Upper lobe of left lung (tissue), 6 donors: ENCODE data around the gene ZNF789. TPM values are rescaled to one million over a fixed set of nuclear protein-coding genes. Genes with fewer than 3 reads are reported as not detected.

ENCODE experiments used
- ATAC-seq, 2 donors: fragments of 200-7000 bp; cut with Tn5 transposase; one replicate each; pipeline ENCODE4 v1.9.1; 2022; ENCODE audit warnings: mild to moderate bottlenecking in 2 of 2, moderate library complexity in 2 of 2; ENCODE audit not compliant: low FRiP score in 2 of 2
- DNase-seq, 2 donors: peaks; one replicate each; pipeline ENCODE4 v3.0.0-alpha.2; 2019 to 2020
- H3K27ac ChIP-seq, 4 donors: fragments of 200-600 bp; sonication (generic); one replicate each; pipeline ENCODE4 v1.5.1; 2016 to 2019
- H3K27me3 ChIP-seq, 4 donors: fragments of 200-600 bp; sonication (generic); one replicate each; pipeline ENCODE4 v1.5.1; 2017 to 2019
- H3K36me3 ChIP-seq, 4 donors: fragments of 200-600 bp; sonication (generic); one replicate each; pipeline ENCODE4 v1.5.1; 2016 to 2019
- H3K4me1 ChIP-seq, 4 donors: fragments of 200-600 bp; sonication (generic); one replicate each; pipeline ENCODE4 v1.5.1; 2018 to 2019
- H3K4me3 ChIP-seq, 4 donors: fragments of 200-600 bp; sonication (generic); one replicate each; pipeline ENCODE4 v1.5.1; 2017 to 2019; ENCODE audit warnings: mild to moderate bottlenecking in 2 of 4, moderate library complexity in 1 of 4
- H3K9me3 ChIP-seq, 4 donors: fragments of 200-600 bp; sonication (generic); one replicate each; pipeline ENCODE4 v1.5.1; 2018 to 2019
- EP300 ChIP-seq, 4 donors: sonication (generic); formaldehyde crosslinking; IDR thresholded peaks; one replicate each; pipeline ENCODE4 v1.5.1; 2017; ENCODE audit warnings: antibody characterized with exemption in 4 of 4, control low read depth in 2 of 4
- POLR2A ChIP-seq, 4 donors: fragments of 450-650 bp; IDR thresholded peaks; one replicate each; pipeline ENCODE4 v1.5.1; 2016 to 2017; ENCODE audit warnings: antibody characterized with exemption in 4 of 4, mild to moderate bottlenecking in 2 of 4
- POLR2AphosphoS5 ChIP-seq, 2 donors: sonication (generic); formaldehyde crosslinking; IDR thresholded peaks; one replicate each; pipeline ENCODE4 v1.5.1; 2017; ENCODE audit warnings: antibody characterized with exemption in 2 of 2
- WGBS, 2 donors: methylation state at CpG; one replicate each; pipeline ENCODE4 v1.1.5; 2017 to 2018; 5-methylcytosine and 5-hydroxymethylcytosine counted together
- total RNA-seq, 6 donors: library from RNA; depleted of rRNA in 4 of 6; stranded (reverse); fragments of >200 nt in 4 of 6; gene quantifications; one replicate each; pipeline versions ENCODE4 v1.1.0 to v1.2.1, GENCODE V29; 2016 to 2021
- TF ChIP-seq, protein P1 (sequence below), 6 experiments: fragments of 450-650 bp in 4 of 6; fragments of 200-600 bp in 2 of 6; sonication (generic) in 2 of 6; IDR thresholded peaks; one replicate each; pipeline ENCODE4 v1.5.1; 2016 to 2019; ENCODE audit warnings: antibody characterized with exemption in 6 of 6
- donor health status: DM: no; HTN: no; CAD: no; lungs with moderate emphysema.
- donor health status: DM: no; HTN: yes; CAD: no; lungs with severe emphysema.

ZNF789 gene
- total RNA-seq, 6 donors from 2014 or later: 8.3 to 28.3 (median 9.3) TPM

DNA sequence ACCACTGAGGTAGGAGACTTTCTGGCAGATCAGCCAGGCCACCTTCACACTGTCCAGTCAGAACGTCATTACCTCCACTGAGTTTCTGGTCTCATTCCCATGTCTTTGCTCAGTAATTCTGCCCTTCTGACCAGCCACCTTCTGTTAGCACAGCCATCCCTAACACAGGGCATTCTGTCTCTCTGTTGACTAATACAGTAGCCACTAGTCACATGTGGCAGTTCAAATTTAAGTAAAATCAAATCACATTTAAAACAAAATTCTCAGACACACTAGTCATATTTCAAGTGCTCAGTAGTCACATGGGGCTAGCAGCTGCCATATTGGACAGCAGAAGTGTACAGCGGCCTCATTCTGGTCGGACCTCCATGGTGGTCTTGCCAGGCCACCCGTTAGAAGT lies 26.6 kb upstream of the ZNF789 start:
- Histone ChIP-seq H3K4me3 (no peak overlapping the region), H3K4me1 (peaks cover 0 to 12% (median 8%) of the 10 kb centered on the region in 4 donors), H3K9me3 (no peaks in the 10 kb centered on the region), H3K27me3 (no peaks in the 10 kb centered on the region), H3K36me3 (peaks cover 10 to 80% (median 54%) of the 10 kb centered on the region in 4 donors), H3K27ac (no peak overlapping the region)
- TF ChIP-seq EP300 (IDR thresholded peaks at IDR 0.05): no peak
- TF ChIP-seq, protein P1, sequence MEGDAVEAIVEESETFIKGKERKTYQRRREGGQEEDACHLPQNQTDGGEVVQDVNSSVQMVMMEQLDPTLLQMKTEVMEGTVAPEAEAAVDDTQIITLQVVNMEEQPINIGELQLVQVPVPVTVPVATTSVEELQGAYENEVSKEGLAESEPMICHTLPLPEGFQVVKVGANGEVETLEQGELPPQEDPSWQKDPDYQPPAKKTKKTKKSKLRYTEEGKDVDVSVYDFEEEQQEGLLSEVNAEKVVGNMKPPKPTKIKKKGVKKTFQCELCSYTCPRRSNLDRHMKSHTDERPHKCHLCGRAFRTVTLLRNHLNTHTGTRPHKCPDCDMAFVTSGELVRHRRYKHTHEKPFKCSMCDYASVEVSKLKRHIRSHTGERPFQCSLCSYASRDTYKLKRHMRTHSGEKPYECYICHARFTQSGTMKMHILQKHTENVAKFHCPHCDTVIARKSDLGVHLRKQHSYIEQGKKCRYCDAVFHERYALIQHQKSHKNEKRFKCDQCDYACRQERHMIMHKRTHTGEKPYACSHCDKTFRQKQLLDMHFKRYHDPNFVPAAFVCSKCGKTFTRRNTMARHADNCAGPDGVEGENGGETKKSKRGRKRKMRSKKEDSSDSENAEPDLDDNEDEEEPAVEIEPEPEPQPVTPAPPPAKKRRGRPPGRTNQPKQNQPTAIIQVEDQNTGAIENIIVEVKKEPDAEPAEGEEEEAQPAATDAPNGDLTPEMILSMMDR (IDR thresholded peaks at IDR 0.05): no peak
- no peak for TF ChIP-seq POLR2A (IDR thresholded peaks at IDR 0.05)
- no peak for TF ChIP-seq POLR2AphosphoS5 (IDR thresholded peaks at IDR 0.05)
- no peak for ATAC-seq
- 77 to 89% methylated on average over 4 of the region's 4 CpGs for whole genome bisulfite sequencing, 2 donors
- no peak for DNase-seq

DNA sequence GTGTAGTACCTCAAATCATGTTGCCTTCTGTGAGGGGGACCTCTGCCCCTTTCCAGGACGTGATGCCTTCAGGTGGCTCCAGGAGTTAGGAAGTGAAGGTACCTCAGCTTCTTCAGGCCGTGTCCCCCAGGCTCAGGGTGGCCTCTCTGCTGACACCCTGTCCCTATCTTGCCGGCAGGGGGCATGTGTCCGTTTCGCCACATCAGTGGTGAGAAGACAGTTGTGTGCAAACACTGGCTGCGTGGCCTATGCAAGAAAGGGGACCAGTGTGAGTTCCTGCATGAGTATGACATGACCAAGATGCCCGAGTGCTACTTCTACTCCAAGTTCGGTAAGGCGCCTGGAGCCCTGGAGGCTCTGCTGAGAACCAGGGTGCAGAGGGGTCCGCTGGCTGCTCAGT lies 24.7 kb upstream of the ZNF789 start:
- TF ChIP-seq POLR2A (IDR thresholded peaks at IDR 0.05) (no peak), EP300 (IDR thresholded peaks at IDR 0.05) (no peak), POLR2AphosphoS5 (IDR thresholded peaks at IDR 0.05) (no peak)
- TF ChIP-seq, protein P1 (IDR thresholded peaks at IDR 0.05): no peak
- no peak for ATAC-seq
- DNase-seq: no peak

DNA sequence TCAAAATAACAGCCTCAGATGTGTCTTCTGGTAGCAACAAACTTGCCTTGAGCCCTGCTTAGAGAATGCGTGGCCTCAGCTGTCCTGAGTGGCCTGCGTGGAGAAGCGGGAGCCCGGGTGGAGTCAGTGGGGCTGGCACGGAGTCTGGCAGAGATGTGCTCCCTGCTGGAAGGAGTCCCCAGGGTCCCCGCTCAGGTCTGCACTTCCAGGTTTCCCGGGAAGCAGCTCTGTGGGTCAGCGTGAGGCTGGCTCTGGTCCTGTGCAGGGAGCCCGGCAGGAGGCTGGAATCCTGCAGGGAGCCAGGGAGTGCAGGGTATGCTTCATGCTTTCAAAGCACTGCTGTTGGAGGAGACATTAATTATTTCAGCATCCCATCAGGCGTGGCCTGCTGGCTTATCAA lies 23.8 kb upstream of the ZNF789 start:
- Histone ChIP-seq H3K27ac (no peak overlapping the region), H3K9me3 (no peaks in the 10 kb centered on the region), H3K4me3 (no peak overlapping the region), H3K36me3 (peaks cover 10 to 98% (median 77%) of the 10 kb centered on the region in 4 donors), H3K4me1 (no peaks in the 10 kb centered on the region), H3K27me3 (no peaks in the 10 kb centered on the region)
- 94 to 100% methylated on average over 1 to 10 of the region's 10 CpGs for WGBS, 2 donors
- TF ChIP-seq EP300 (IDR thresholded peaks at IDR 0.05): no peak
- no peak for TF ChIP-seq POLR2AphosphoS5 (IDR thresholded peaks at IDR 0.05)
- TF ChIP-seq POLR2A (IDR thresholded peaks at IDR 0.05): no peak
- TF ChIP-seq, protein P1 (IDR thresholded peaks at IDR 0.05): no peak
- ATAC-seq (no peak), DNase-seq (no peak)

More for the DNA sequence above, 24.7 kb upstream of the ZNF789 start:
- Histone ChIP-seq H3K36me3 (peaks cover 10 to 96% (median 70%) of the 10 kb centered on the region in 4 donors), H3K4me3 (no peak overlapping the region), H3K9me3 (no peaks in the 10 kb centered on the region), H3K27ac (no peak overlapping the region), H3K27me3 (no peaks in the 10 kb centered on the region), H3K4me1 (no peaks in the 10 kb centered on the region)
- 87 to 93% methylated on average over 9 to 10 of the region's 10 CpGs for WGBS, 2 donors

GRCh38 chr7:99449326-99449725 lies 23.4 kb upstream of the ZNF789 start:
- no peaks in the 10 kb centered on the region for H3K4me1 ChIP-seq
- TF ChIP-seq POLR2A (IDR thresholded peaks at IDR 0.05): no peak
- no peak for TF ChIP-seq POLR2AphosphoS5 (IDR thresholded peaks at IDR 0.05)
- TF ChIP-seq, protein P1 (IDR thresholded peaks at IDR 0.05): no peak
- no peak for TF ChIP-seq EP300 (IDR thresholded peaks at IDR 0.05)
- WGBS, 2 donors: 96% methylated on average over 2 to 5 of the region's 5 CpGs
- H3K4me3 ChIP-seq: no peak overlapping the region
- H3K27me3 ChIP-seq: no peaks in the 10 kb centered on the region
- no peaks in the 10 kb centered on the region for H3K9me3 ChIP-seq
- ATAC-seq: no peak
- H3K36me3 ChIP-seq: peaks cover 10 to 99% (median 81%) of the 10 kb centered on the region in 4 donors
- no peak overlapping the region for H3K27ac ChIP-seq
- DNase-seq: no peak

- TF ChIP-seq EP300 (IDR thresholded peaks at IDR 0.05) (no peak), POLR2A (IDR thresholded peaks at IDR 0.05) (no peak), POLR2AphosphoS5 (IDR thresholded peaks at IDR 0.05) (no peak)
- TF ChIP-seq, protein P1 (IDR thresholded peaks at IDR 0.05): no peak
- no peak overlapping the region for H3K4me3 ChIP-seq
- H3K27me3 ChIP-seq: no peaks in the 10 kb centered on the region
- ATAC-seq (no peak), DNase-seq (no peak)
- H3K36me3 ChIP-seq: peaks cover 14 to 99% (median 84%) of the 10 kb centered on the region in 4 donors
- H3K27ac ChIP-seq: no peak overlapping the region
- H3K4me1 ChIP-seq: no peaks in the 10 kb centered on the region
- 96 to 97% methylated on average over 8 of the region's 8 CpGs for WGBS, 2 donors
- no peaks in the 10 kb centered on the region for H3K9me3 ChIP-seq
Observed at GRCh38 chr7:99451936-99452335, 20.8 kb upstream of the ZNF789 start.
